ENCODE results near the gene BLMH. TPM values are rescaled to one million over a fixed set of nuclear protein-coding genes. Genes with fewer than 3 reads are reported as not detected.

The BLMH gene
- total and polyA plus RNA-seq, 2 donors (not counting 1 experiment from before 2014, with no cell fraction given): 5.9 to 25.9 TPM

DNA sequence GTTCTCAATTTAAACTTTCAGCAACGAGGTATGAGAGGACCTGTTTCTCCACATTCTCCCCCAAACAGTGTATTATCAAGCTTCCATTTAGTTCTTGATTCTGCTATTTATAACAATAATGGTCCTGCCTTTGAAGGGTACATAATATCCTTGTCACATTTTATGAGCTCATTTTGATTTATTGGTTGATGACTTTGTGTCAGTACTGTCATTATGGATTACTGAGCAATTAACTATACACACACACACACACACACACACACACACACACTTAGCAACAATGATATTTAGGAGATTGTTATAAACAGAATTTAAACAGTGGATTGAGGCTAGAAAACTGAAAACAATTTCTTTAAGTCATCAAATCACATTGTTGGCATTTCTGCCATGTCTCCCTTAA lies 35.1 kb upstream of the BLMH start:
- Histone ChIP-seq H3K27ac (ENCODE audit: low read length in 2 of 2) (no peak overlapping the region), H3K9me3 (ENCODE audit: control extremely low read depth in 1 of 3, control insufficient read depth in 2 of 3, insufficient read depth in 1 of 3, low read length in 2 of 3) (no peaks in the 10 kb centered on the region), H4K20me1 (ENCODE audit: control insufficient read depth, insufficient read depth, low read length, poor library complexity, severe bottlenecking) (no peaks in the 10 kb centered on the region), H3K79me2 (ENCODE audit: control insufficient read depth, insufficient read depth, low read length) (no peaks in the 10 kb centered on the region), H3K9ac (ENCODE audit: low read length) (no peak overlapping the region), H3K4me2 (replicated peaks; ENCODE audit: low read depth, low read length, poor library complexity, severe bottlenecking) (no peak overlapping the region), H2AFZ (ENCODE audit: insufficient read depth, low read depth, low read length, poor library complexity, severe bottlenecking) (no peak overlapping the region), H3K27me3 (replicated peaks in 1 of 4; ENCODE audit: control extremely low read depth in 1 of 4, control insufficient read depth in 3 of 4, insufficient read depth in 4 of 4, low read length in 3 of 4) (no peaks in the 10 kb centered on the region), H3K36me3 (replicated peaks in 1 of 2; ENCODE audit: control extremely low read depth in 1 of 2, control insufficient read depth in 1 of 2, extremely low read depth in 1 of 2, insufficient read depth in 2 of 2, low read length in 1 of 2) (no peaks in the 10 kb centered on the region), H3K4me1 (ENCODE audit: control insufficient read depth in 2 of 2, insufficient read depth in 2 of 2, low read length in 2 of 2) (no peaks in the 10 kb centered on the region), H3K4me3 (ENCODE audit: control extremely low read depth in 1 of 5, extremely low read depth in 1 of 5, insufficient read depth in 1 of 5, low read depth in 2 of 5, low read length in 4 of 5) (no peak overlapping the region)
- H3K4me1 Mint-ChIP-seq: peaks cover 7% of the 10 kb centered on the region
- no peaks in the 10 kb centered on the region for H3K9me3 Mint-ChIP-seq (ENCODE audit: insufficient read depth)
- H3K27ac Mint-ChIP-seq: no peak overlapping the region
- WGBS (ENCODE audit: insufficient coverage): no CpG with 5 or more reads among the region's 1 CpG
- CTCF ChIA-PET: interaction anchor here (0.6 to 1.9 kb wide), 6 partner anchors 10 to 222 kb away, joined by 4 to 8 read pairs (median 5); no protein-coding TSS in a partner anchor
- TF ChIP-seq EZH2 (IDR thresholded peaks at IDR 0.05; ENCODE audit: borderline replicate concordance, insufficient read depth, low read depth, low read length, poor library complexity, severe bottlenecking): no peak
- TF ChIP-seq, protein P1, sequence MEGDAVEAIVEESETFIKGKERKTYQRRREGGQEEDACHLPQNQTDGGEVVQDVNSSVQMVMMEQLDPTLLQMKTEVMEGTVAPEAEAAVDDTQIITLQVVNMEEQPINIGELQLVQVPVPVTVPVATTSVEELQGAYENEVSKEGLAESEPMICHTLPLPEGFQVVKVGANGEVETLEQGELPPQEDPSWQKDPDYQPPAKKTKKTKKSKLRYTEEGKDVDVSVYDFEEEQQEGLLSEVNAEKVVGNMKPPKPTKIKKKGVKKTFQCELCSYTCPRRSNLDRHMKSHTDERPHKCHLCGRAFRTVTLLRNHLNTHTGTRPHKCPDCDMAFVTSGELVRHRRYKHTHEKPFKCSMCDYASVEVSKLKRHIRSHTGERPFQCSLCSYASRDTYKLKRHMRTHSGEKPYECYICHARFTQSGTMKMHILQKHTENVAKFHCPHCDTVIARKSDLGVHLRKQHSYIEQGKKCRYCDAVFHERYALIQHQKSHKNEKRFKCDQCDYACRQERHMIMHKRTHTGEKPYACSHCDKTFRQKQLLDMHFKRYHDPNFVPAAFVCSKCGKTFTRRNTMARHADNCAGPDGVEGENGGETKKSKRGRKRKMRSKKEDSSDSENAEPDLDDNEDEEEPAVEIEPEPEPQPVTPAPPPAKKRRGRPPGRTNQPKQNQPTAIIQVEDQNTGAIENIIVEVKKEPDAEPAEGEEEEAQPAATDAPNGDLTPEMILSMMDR (IDR thresholded peaks at IDR 0.05): no peak
- no peak overlapping the region for H3K4me3 Mint-ChIP-seq
- H3K27me3 Mint-ChIP-seq: no peaks in the 10 kb centered on the region
- POLR2A ChIA-PET: no interaction called here
- no peak for ATAC-seq (ENCODE audit: low read depth)
- intact Hi-C loops (cut with micrococcal nuclease): no loop called here
- DNase-seq: no peak

DNA sequence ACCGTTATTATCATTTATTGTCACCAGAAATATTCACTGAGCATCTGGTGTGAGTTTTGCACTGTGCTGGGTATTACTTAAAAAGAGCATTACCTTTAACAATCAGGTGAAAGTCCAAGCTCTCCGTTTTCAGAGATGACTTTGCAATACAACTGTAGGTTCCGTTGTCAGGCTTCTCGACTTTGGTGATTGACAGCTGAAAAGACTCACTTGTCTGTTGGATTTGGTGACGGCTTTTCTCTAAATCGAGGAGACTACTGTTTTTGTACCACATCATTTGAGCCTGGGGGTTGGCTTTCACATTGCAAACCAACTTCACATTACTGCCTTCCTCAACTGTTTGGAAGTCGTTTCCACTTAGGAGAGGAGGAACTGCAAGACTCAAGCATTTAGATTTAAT lies 33.0 kb upstream of the BLMH start:
- Histone ChIP-seq H3K9ac (ENCODE audit: low read length) (no peak overlapping the region), H3K27ac (ENCODE audit: low read length in 2 of 2) (no peak overlapping the region), H3K36me3 (replicated peaks in 1 of 2; ENCODE audit: control extremely low read depth in 1 of 2, control insufficient read depth in 1 of 2, extremely low read depth in 1 of 2, insufficient read depth in 2 of 2, low read length in 1 of 2) (no peaks in the 10 kb centered on the region), H3K79me2 (ENCODE audit: control insufficient read depth, insufficient read depth, low read length) (no peaks in the 10 kb centered on the region), H3K4me2 (replicated peaks; ENCODE audit: low read depth, low read length, poor library complexity, severe bottlenecking) (no peak overlapping the region), H4K20me1 (ENCODE audit: control insufficient read depth, insufficient read depth, low read length, poor library complexity, severe bottlenecking) (no peaks in the 10 kb centered on the region), H3K4me1 (ENCODE audit: control insufficient read depth in 2 of 2, insufficient read depth in 2 of 2, low read length in 2 of 2) (no peaks in the 10 kb centered on the region), H3K27me3 (replicated peaks in 1 of 4; ENCODE audit: control extremely low read depth in 1 of 4, control insufficient read depth in 3 of 4, insufficient read depth in 4 of 4, low read length in 3 of 4) (no peaks in the 10 kb centered on the region), H2AFZ (ENCODE audit: insufficient read depth, low read depth, low read length, poor library complexity, severe bottlenecking) (no peak overlapping the region), H3K9me3 (ENCODE audit: control extremely low read depth in 1 of 3, control insufficient read depth in 2 of 3, insufficient read depth in 1 of 3, low read length in 2 of 3) (no peaks in the 10 kb centered on the region), H3K4me3 (ENCODE audit: control extremely low read depth in 1 of 5, extremely low read depth in 1 of 5, insufficient read depth in 1 of 5, low read depth in 2 of 5, low read length in 4 of 5) (no peak overlapping the region)
- ChIA-PET CTCF (interaction anchor here (0.6 to 3.1 kb wide), 2 partner anchors 15 to 296 kb away, joined by 6 to 16 read pairs; no protein-coding TSS in a partner anchor), POLR2A (no interaction called here)
- Mint-ChIP-seq H3K4me1 (peaks cover 7% of the 10 kb centered on the region), H3K27me3 (no peaks in the 10 kb centered on the region), H3K9me3 (ENCODE audit: insufficient read depth) (no peaks in the 10 kb centered on the region), H3K4me3 (no peak overlapping the region), H3K27ac (no peak overlapping the region)
- ATAC-seq (ENCODE audit: low read depth) (no peak), DNase-seq (no peak)
- 91% methylated on average over 4 of the region's 7 CpGs for WGBS (ENCODE audit: insufficient coverage)
- TF ChIP-seq EZH2 (IDR thresholded peaks at IDR 0.05; ENCODE audit: borderline replicate concordance, insufficient read depth, low read depth, low read length, poor library complexity, severe bottlenecking): no peak
- TF ChIP-seq, protein P1 (IDR thresholded peaks at IDR 0.05): no peak
- intact Hi-C loops (cut with micrococcal nuclease): no loop called here

Measured in B cell (primary cell).